ENCODE data around the gene PEX5L. TPM values are rescaled to one million over a fixed set of nuclear protein-coding genes. Genes with fewer than 3 reads are reported as not detected.

PEX5L gene
- polyA plus RNA-seq, 1 donor from 2014 or later, result 1.0 TPM

DNA sequence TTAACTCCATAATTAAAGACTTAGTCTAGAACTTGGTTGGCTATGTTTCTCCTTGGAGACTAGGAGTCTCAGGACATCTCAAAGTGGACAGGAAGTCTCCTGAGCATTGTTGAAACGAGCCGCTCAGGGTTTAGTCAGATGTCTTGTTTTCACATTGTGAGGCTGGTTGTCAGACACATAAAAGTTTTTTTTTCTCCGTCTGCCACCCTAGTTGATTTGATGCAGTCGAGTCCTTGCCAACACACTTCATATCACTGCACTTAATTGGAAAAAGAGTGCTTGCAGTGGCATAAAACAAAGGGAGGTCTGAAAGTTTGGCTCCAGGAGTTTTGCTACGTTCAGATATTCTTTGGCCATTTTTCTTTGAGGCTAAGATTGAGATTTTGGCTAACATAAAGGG, 291.0 kb downstream of the PEX5L start:
- TF ChIP-seq, protein P1, sequence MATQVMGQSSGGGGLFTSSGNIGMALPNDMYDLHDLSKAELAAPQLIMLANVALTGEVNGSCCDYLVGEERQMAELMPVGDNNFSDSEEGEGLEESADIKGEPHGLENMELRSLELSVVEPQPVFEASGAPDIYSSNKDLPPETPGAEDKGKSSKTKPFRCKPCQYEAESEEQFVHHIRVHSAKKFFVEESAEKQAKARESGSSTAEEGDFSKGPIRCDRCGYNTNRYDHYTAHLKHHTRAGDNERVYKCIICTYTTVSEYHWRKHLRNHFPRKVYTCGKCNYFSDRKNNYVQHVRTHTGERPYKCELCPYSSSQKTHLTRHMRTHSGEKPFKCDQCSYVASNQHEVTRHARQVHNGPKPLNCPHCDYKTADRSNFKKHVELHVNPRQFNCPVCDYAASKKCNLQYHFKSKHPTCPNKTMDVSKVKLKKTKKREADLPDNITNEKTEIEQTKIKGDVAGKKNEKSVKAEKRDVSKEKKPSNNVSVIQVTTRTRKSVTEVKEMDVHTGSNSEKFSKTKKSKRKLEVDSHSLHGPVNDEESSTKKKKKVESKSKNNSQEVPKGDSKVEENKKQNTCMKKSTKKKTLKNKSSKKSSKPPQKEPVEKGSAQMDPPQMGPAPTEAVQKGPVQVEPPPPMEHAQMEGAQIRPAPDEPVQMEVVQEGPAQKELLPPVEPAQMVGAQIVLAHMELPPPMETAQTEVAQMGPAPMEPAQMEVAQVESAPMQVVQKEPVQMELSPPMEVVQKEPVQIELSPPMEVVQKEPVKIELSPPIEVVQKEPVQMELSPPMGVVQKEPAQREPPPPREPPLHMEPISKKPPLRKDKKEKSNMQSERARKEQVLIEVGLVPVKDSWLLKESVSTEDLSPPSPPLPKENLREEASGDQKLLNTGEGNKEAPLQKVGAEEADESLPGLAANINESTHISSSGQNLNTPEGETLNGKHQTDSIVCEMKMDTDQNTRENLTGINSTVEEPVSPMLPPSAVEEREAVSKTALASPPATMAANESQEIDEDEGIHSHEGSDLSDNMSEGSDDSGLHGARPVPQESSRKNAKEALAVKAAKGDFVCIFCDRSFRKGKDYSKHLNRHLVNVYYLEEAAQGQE (IDR thresholded peaks at IDR 0.05; ENCODE audit: borderline replicate concordance), result no peak
- TF ChIP-seq RAD21 (conservative IDR thresholded peaks at IDR 0.05) (no peak), EP300 (conservative IDR thresholded peaks at IDR 0.05; ENCODE audit: poor library complexity, severe bottlenecking) (no peak), MXI1 (conservative IDR thresholded peaks at IDR 0.05; ENCODE audit: poor library complexity, severe bottlenecking) (no peak), TAF1 (IDR thresholded peaks at IDR 0.05; ENCODE audit: low read depth) (no peak), EZH2 (IDR thresholded peaks at IDR 0.05; ENCODE audit: borderline replicate concordance, insufficient read depth, low read length, poor library complexity, severe bottlenecking) (no peak), POLR2AphosphoS5 (IDR thresholded peaks at IDR 0.05) (no peak), SMC3 (conservative IDR thresholded peaks at IDR 0.05; ENCODE audit: poor library complexity) (no peak)
- TF ChIP-seq, protein P2, sequence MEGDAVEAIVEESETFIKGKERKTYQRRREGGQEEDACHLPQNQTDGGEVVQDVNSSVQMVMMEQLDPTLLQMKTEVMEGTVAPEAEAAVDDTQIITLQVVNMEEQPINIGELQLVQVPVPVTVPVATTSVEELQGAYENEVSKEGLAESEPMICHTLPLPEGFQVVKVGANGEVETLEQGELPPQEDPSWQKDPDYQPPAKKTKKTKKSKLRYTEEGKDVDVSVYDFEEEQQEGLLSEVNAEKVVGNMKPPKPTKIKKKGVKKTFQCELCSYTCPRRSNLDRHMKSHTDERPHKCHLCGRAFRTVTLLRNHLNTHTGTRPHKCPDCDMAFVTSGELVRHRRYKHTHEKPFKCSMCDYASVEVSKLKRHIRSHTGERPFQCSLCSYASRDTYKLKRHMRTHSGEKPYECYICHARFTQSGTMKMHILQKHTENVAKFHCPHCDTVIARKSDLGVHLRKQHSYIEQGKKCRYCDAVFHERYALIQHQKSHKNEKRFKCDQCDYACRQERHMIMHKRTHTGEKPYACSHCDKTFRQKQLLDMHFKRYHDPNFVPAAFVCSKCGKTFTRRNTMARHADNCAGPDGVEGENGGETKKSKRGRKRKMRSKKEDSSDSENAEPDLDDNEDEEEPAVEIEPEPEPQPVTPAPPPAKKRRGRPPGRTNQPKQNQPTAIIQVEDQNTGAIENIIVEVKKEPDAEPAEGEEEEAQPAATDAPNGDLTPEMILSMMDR (IDR thresholded peaks at IDR 0.05; ENCODE audit: poor library complexity, severe bottlenecking), result no peak
- Histone ChIP-seq H3F3A (ENCODE audit: insufficient read depth, low read length, poor library complexity, severe bottlenecking) (no peaks in the 10 kb centered on the region), H3K4me2 (ENCODE audit: low read length) (no peak overlapping the region), H3K4me3 (ENCODE audit: low read length) (no peak overlapping the region), H3K27me3 (ENCODE audit: insufficient read depth, low read depth, low read length) (no peaks in the 10 kb centered on the region), H3K79me2 (replicated peaks; ENCODE audit: insufficient read depth, low read length) (no peaks in the 10 kb centered on the region), H3K36me3 (ENCODE audit: insufficient read depth, low read length) (peaks cover 10% of the 10 kb centered on the region), H3K27ac (ENCODE audit: low read length) (no peak overlapping the region), H3K9me2 (ENCODE audit: insufficient read depth, low read length) (no peaks in the 10 kb centered on the region), H3K9me3 (ENCODE audit: low read length) (no peaks in the 10 kb centered on the region), H3K9ac (ENCODE audit: low read length) (no peak overlapping the region), H2AFZ (ENCODE audit: low read depth, low read length) (no peak overlapping the region), H4K20me1 (ENCODE audit: insufficient read depth) (no peaks in the 10 kb centered on the region)

DNA sequence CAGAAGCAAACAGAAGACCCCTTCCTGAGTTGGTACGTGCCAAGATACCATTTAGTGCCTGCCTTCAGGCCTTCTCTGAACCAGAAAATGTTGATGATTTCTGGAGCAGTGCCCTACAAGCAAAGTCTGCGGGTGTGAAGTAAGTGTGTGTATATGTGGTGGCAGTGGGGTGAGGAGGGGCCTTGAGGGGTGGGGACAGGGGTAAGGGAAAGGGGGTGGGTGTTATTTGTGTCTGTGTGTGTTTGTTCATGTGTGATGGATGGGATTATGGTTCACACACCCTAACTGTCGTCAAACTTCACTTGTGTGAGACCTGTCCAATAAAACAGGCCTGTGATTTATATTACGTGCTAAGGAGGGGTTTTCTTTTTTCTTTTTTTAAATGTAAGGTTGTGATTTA, 291.7 kb downstream of the PEX5L start:
- no peak overlapping the region for H2AFZ ChIP-seq (ENCODE audit: low read depth, low read length)
- H3K4me2 ChIP-seq (ENCODE audit: low read length), result no peak overlapping the region
- H3K79me2 ChIP-seq (replicated peaks; ENCODE audit: insufficient read depth, low read length), result no peaks in the 10 kb centered on the region
- no peak overlapping the region for H3K27ac ChIP-seq (ENCODE audit: low read length)
- no peaks in the 10 kb centered on the region for H3K27me3 ChIP-seq (ENCODE audit: insufficient read depth, low read depth, low read length)
- no peaks in the 10 kb centered on the region for H3K9me2 ChIP-seq (ENCODE audit: insufficient read depth, low read length)
- no peak overlapping the region for H3K9ac ChIP-seq (ENCODE audit: low read length)
- H3K4me3 ChIP-seq (ENCODE audit: low read length), result no peak overlapping the region
- H3K9me3 ChIP-seq (ENCODE audit: low read length), result no peaks in the 10 kb centered on the region
- H4K20me1 ChIP-seq (ENCODE audit: insufficient read depth), result no peaks in the 10 kb centered on the region
- TF ChIP-seq, protein P1 (IDR thresholded peaks at IDR 0.05; ENCODE audit: borderline replicate concordance), result no peak
- TF ChIP-seq EZH2 (IDR thresholded peaks at IDR 0.05; ENCODE audit: borderline replicate concordance, insufficient read depth, low read length, poor library complexity, severe bottlenecking), result no peak
- no peak for TF ChIP-seq EP300 (conservative IDR thresholded peaks at IDR 0.05; ENCODE audit: poor library complexity, severe bottlenecking)
- TF ChIP-seq RAD21 (conservative IDR thresholded peaks at IDR 0.05), result no peak
- TF ChIP-seq MXI1 (conservative IDR thresholded peaks at IDR 0.05; ENCODE audit: poor library complexity, severe bottlenecking), result no peak
- TF ChIP-seq SMC3 (conservative IDR thresholded peaks at IDR 0.05; ENCODE audit: poor library complexity), result no peak
- TF ChIP-seq POLR2AphosphoS5 (IDR thresholded peaks at IDR 0.05), result no peak
- TF ChIP-seq, protein P2 (IDR thresholded peaks at IDR 0.05; ENCODE audit: poor library complexity, severe bottlenecking), result no peak
- no peak for TF ChIP-seq TAF1 (IDR thresholded peaks at IDR 0.05; ENCODE audit: low read depth)
- no peaks in the 10 kb centered on the region for H3F3A ChIP-seq (ENCODE audit: insufficient read depth, low read length, poor library complexity, severe bottlenecking)
- peaks cover 10% of the 10 kb centered on the region for H3K36me3 ChIP-seq (ENCODE audit: insufficient read depth, low read length)
